ENCODE results near the gene CTDSPL.

The CTDSPL gene

GRCh38 chr3:37824954-37825328 is 36.7 kb upstream of the CTDSPL start:
- H3K4me1 ChIP-seq (ENCODE audit: control insufficient read depth in 2 of 2, insufficient read depth in 2 of 2, low read length in 2 of 2), result no peaks in the 10 kb centered on the region
- no peak overlapping the region for H3K9ac ChIP-seq (ENCODE audit: low read depth in 1 of 2, low read length in 2 of 2)
- no peaks in the 10 kb centered on the region for H3K9me3 ChIP-seq (ENCODE audit: control insufficient read depth in 2 of 2, low read length in 2 of 2)
- H3K4me3 ChIP-seq (ENCODE audit: low read length in 2 of 2), result no peak overlapping the region
- H3K27me3 ChIP-seq (ENCODE audit: control insufficient read depth in 2 of 2, insufficient read depth in 2 of 2, low read length in 2 of 2), result no peaks in the 10 kb centered on the region
- no peak overlapping the region for H3K27ac ChIP-seq (ENCODE audit: low read depth in 2 of 2, low read length in 2 of 2)
- H3K36me3 ChIP-seq (ENCODE audit: control insufficient read depth in 2 of 2, insufficient read depth in 2 of 2, low read length in 2 of 2), result no peaks in the 10 kb centered on the region

- no peak overlapping the region for H3K9ac ChIP-seq (ENCODE audit: low read depth in 1 of 2, low read length in 2 of 2)
- no peak overlapping the region for H3K4me3 ChIP-seq (ENCODE audit: low read length in 2 of 2)
- H3K9me3 ChIP-seq (ENCODE audit: control insufficient read depth in 2 of 2, low read length in 2 of 2), result no peaks in the 10 kb centered on the region
- H3K4me1 ChIP-seq (ENCODE audit: control insufficient read depth in 2 of 2, insufficient read depth in 2 of 2, low read length in 2 of 2), result no peaks in the 10 kb centered on the region
- no peaks in the 10 kb centered on the region for H3K36me3 ChIP-seq (ENCODE audit: control insufficient read depth in 2 of 2, insufficient read depth in 2 of 2, low read length in 2 of 2)
- no peaks in the 10 kb centered on the region for H3K27me3 ChIP-seq (ENCODE audit: control insufficient read depth in 2 of 2, insufficient read depth in 2 of 2, low read length in 2 of 2)
- no peak overlapping the region for H3K27ac ChIP-seq (ENCODE audit: low read depth in 2 of 2, low read length in 2 of 2)
Observed at GRCh38 chr3:37825744-37826400, 35.8 kb upstream of the CTDSPL start.

GRCh38 chr3:37826502-37826901 is 35.2 kb upstream of the CTDSPL start:
- Histone ChIP-seq H3K27me3 (ENCODE audit: control insufficient read depth in 2 of 2, insufficient read depth in 2 of 2, low read length in 2 of 2) (no peaks in the 10 kb centered on the region), H3K9me3 (ENCODE audit: control insufficient read depth in 2 of 2, low read length in 2 of 2) (no peaks in the 10 kb centered on the region), H3K4me1 (ENCODE audit: control insufficient read depth in 2 of 2, insufficient read depth in 2 of 2, low read length in 2 of 2) (no peaks in the 10 kb centered on the region)

GRCh38 chr3:37826933-37827332 is 34.7 kb upstream of the CTDSPL start:
- Histone ChIP-seq H3K9me3 (ENCODE audit: control insufficient read depth in 2 of 2, low read length in 2 of 2) (no peaks in the 10 kb centered on the region), H3K4me1 (ENCODE audit: control insufficient read depth in 2 of 2, insufficient read depth in 2 of 2, low read length in 2 of 2) (no peaks in the 10 kb centered on the region), H3K4me3 (ENCODE audit: low read length in 2 of 2) (no peak overlapping the region), H3K9ac (ENCODE audit: low read depth in 1 of 2, low read length in 2 of 2) (no peak overlapping the region), H3K36me3 (ENCODE audit: control insufficient read depth in 2 of 2, insufficient read depth in 2 of 2, low read length in 2 of 2) (no peaks in the 10 kb centered on the region), H3K27ac (ENCODE audit: low read depth in 2 of 2, low read length in 2 of 2) (no peak overlapping the region), H3K27me3 (ENCODE audit: control insufficient read depth in 2 of 2, insufficient read depth in 2 of 2, low read length in 2 of 2) (no peaks in the 10 kb centered on the region)

More at GRCh38 chr3:37826502-37826901, 35.2 kb upstream of the CTDSPL start:
- no peak overlapping the region for H3K4me3 ChIP-seq (ENCODE audit: low read length in 2 of 2)
- H3K36me3 ChIP-seq (ENCODE audit: control insufficient read depth in 2 of 2, insufficient read depth in 2 of 2, low read length in 2 of 2), result no peaks in the 10 kb centered on the region
- no peak overlapping the region for H3K27ac ChIP-seq (ENCODE audit: low read depth in 2 of 2, low read length in 2 of 2)
- no peak overlapping the region for H3K9ac ChIP-seq (ENCODE audit: low read depth in 1 of 2, low read length in 2 of 2)

- Histone ChIP-seq H3K36me3 (ENCODE audit: control insufficient read depth in 2 of 2, insufficient read depth in 2 of 2, low read length in 2 of 2) (peaks cover 3 to 5% of the 10 kb centered on the region in 2 donors), H3K27ac (ENCODE audit: low read depth in 2 of 2, low read length in 2 of 2) (no peak overlapping the region), H3K9me3 (ENCODE audit: control insufficient read depth in 2 of 2, low read length in 2 of 2) (no peaks in the 10 kb centered on the region), H3K4me3 (ENCODE audit: low read length in 2 of 2) (no peak overlapping the region), H3K27me3 (ENCODE audit: control insufficient read depth in 2 of 2, insufficient read depth in 2 of 2, low read length in 2 of 2) (no peaks in the 10 kb centered on the region), H3K9ac (ENCODE audit: low read depth in 1 of 2, low read length in 2 of 2) (no peak overlapping the region), H3K4me1 (ENCODE audit: control insufficient read depth in 2 of 2, insufficient read depth in 2 of 2, low read length in 2 of 2) (no peaks in the 10 kb centered on the region)
Observed at GRCh38 chr3:37832480-37832879, 29.2 kb upstream of the CTDSPL start.

- H3K9me3 ChIP-seq (ENCODE audit: control insufficient read depth in 2 of 2, low read length in 2 of 2), result no peaks in the 10 kb centered on the region
- no peaks in the 10 kb centered on the region for H3K4me1 ChIP-seq (ENCODE audit: control insufficient read depth in 2 of 2, insufficient read depth in 2 of 2, low read length in 2 of 2)
- H3K27me3 ChIP-seq (ENCODE audit: control insufficient read depth in 2 of 2, insufficient read depth in 2 of 2, low read length in 2 of 2), result no peaks in the 10 kb centered on the region
- H3K4me3 ChIP-seq (ENCODE audit: low read length in 2 of 2), result no peak overlapping the region
- no peak overlapping the region for H3K27ac ChIP-seq (ENCODE audit: low read depth in 2 of 2, low read length in 2 of 2)
- peaks cover 5% of the 10 kb centered on the region in 2 donors for H3K36me3 ChIP-seq (ENCODE audit: control insufficient read depth in 2 of 2, insufficient read depth in 2 of 2, low read length in 2 of 2)
- no peak overlapping the region for H3K9ac ChIP-seq (ENCODE audit: low read depth in 1 of 2, low read length in 2 of 2)
Observed at GRCh38 chr3:37833302-37834186, 28.1 kb upstream of the CTDSPL start.

GRCh38 chr3:37836589-37836988 is 25.1 kb upstream of the CTDSPL start:
- Histone ChIP-seq H3K4me1 (ENCODE audit: control insufficient read depth in 2 of 2, insufficient read depth in 2 of 2, low read length in 2 of 2) (no peaks in the 10 kb centered on the region), H3K4me3 (ENCODE audit: low read length in 2 of 2) (no peak overlapping the region), H3K9me3 (ENCODE audit: control insufficient read depth in 2 of 2, low read length in 2 of 2) (no peaks in the 10 kb centered on the region), H3K36me3 (ENCODE audit: control insufficient read depth in 2 of 2, insufficient read depth in 2 of 2, low read length in 2 of 2) (peaks cover 5% of the 10 kb centered on the region in 2 donors), H3K27me3 (ENCODE audit: control insufficient read depth in 2 of 2, insufficient read depth in 2 of 2, low read length in 2 of 2) (no peaks in the 10 kb centered on the region), H3K9ac (ENCODE audit: low read depth in 1 of 2, low read length in 2 of 2) (no peak overlapping the region), H3K27ac (ENCODE audit: low read depth in 2 of 2, low read length in 2 of 2) (no peak overlapping the region)

- peaks cover 4 to 5% of the 10 kb centered on the region in 2 donors for H3K36me3 ChIP-seq (ENCODE audit: control insufficient read depth in 2 of 2, insufficient read depth in 2 of 2, low read length in 2 of 2)
- no peaks in the 10 kb centered on the region for H3K27me3 ChIP-seq (ENCODE audit: control insufficient read depth in 2 of 2, insufficient read depth in 2 of 2, low read length in 2 of 2)
- H3K27ac ChIP-seq (ENCODE audit: low read depth in 2 of 2, low read length in 2 of 2), result no peak overlapping the region
- H3K4me1 ChIP-seq (ENCODE audit: control insufficient read depth in 2 of 2, insufficient read depth in 2 of 2, low read length in 2 of 2), result no peaks in the 10 kb centered on the region
- H3K9ac ChIP-seq (ENCODE audit: low read depth in 1 of 2, low read length in 2 of 2), result no peak overlapping the region
- H3K4me3 ChIP-seq (ENCODE audit: low read length in 2 of 2), result no peak overlapping the region
- H3K9me3 ChIP-seq (ENCODE audit: control insufficient read depth in 2 of 2, low read length in 2 of 2), result no peaks in the 10 kb centered on the region
Observed at GRCh38 chr3:37847689-37848088, 14.0 kb upstream of the CTDSPL start.

GRCh38 chr3:37849146-37849923 is 12.3 kb upstream of the CTDSPL start:
- Histone ChIP-seq H3K4me1 (ENCODE audit: control insufficient read depth in 2 of 2, insufficient read depth in 2 of 2, low read length in 2 of 2) (peaks cover 0 to 3% of the 10 kb centered on the region in 2 donors), H3K27ac (ENCODE audit: low read depth in 2 of 2, low read length in 2 of 2) (no peak overlapping the region)

GRCh38 chr3:37852097-37852496 is 9.6 kb upstream of the CTDSPL start:
- Histone ChIP-seq H3K4me1 (ENCODE audit: control insufficient read depth in 2 of 2, insufficient read depth in 2 of 2, low read length in 2 of 2) (peaks cover 0 to 3% of the 10 kb centered on the region in 2 donors), H3K27me3 (ENCODE audit: control insufficient read depth in 2 of 2, insufficient read depth in 2 of 2, low read length in 2 of 2) (no peaks in the 10 kb centered on the region), H3K9me3 (ENCODE audit: control insufficient read depth in 2 of 2, low read length in 2 of 2) (no peaks in the 10 kb centered on the region), H3K9ac (ENCODE audit: low read depth in 1 of 2, low read length in 2 of 2) (no peak overlapping the region), H3K4me3 (ENCODE audit: low read length in 2 of 2) (no peak overlapping the region), H3K36me3 (ENCODE audit: control insufficient read depth in 2 of 2, insufficient read depth in 2 of 2, low read length in 2 of 2) (peaks cover 4 to 5% of the 10 kb centered on the region in 2 donors), H3K27ac (ENCODE audit: low read depth in 2 of 2, low read length in 2 of 2) (no peak overlapping the region)

More at GRCh38 chr3:37849146-37849923, 12.3 kb upstream of the CTDSPL start:
- Histone ChIP-seq H3K9ac (ENCODE audit: low read depth in 1 of 2, low read length in 2 of 2) (no peak overlapping the region), H3K4me3 (ENCODE audit: low read length in 2 of 2) (no peak overlapping the region), H3K27me3 (ENCODE audit: control insufficient read depth in 2 of 2, insufficient read depth in 2 of 2, low read length in 2 of 2) (no peaks in the 10 kb centered on the region), H3K36me3 (ENCODE audit: control insufficient read depth in 2 of 2, insufficient read depth in 2 of 2, low read length in 2 of 2) (peaks cover 4 to 5% of the 10 kb centered on the region in 2 donors), H3K9me3 (ENCODE audit: control insufficient read depth in 2 of 2, low read length in 2 of 2) (no peaks in the 10 kb centered on the region)
